Panc1 (cell line): ENCODE results near the gene PIGS. TPM values are rescaled to one million over a fixed set of nuclear protein-coding genes. Genes with fewer than 3 reads are reported as not detected.

Experiments used
- ATAC-seq: fragments of 200-7000 bp; cut with Tn5 transposase; 2 replicates; pipeline ENCODE4 v1.9.1; 2020; ENCODE audit warnings: mild to moderate bottlenecking, moderate library complexity
- BruUV-seq: library from RNA; stranded (reverse); fragments of 400-500 nt; replicated peaks from 2 replicates; lab custom pipeline; 2021; lab: Mats Ljungman, UMichigan
- CTCF ChIA-PET: fragments of 300-600 bp; sonication (Branson Sonifier 250); formaldehyde crosslinking; loops from one replicate; lab custom pipeline; 2022; ENCODE audit warnings: antibody characterized with exemption; lab: Charles Lee
- POLR2A ChIA-PET: fragments of 300-600 bp; sonication (Branson Sonifier 250); formaldehyde crosslinking; loops from one replicate; lab custom pipeline; 2022; ENCODE audit warnings: antibody characterized with exemption; lab: Charles Lee
- DNase-seq: peaks from one replicate; pipeline ENCODE4 v3.0.0-alpha.2; 2010; ENCODE audit warnings: low read depth, low spot score
- H3K27ac ChIP-seq: 2 replicates; pipeline ENCODE4 v1.5.1; 2011; ENCODE audit warnings: mild to moderate bottlenecking, low read length, inconsistent platforms
- H3K27me3 ChIP-seq: fragments of 200-500 bp; sonication (Bioruptor generic); 2 replicates; pipeline ENCODE4 v1.6.0; 2014; ENCODE audit warnings: low read length, inconsistent platforms; ENCODE audit not compliant: control insufficient read depth, insufficient read depth
- H3K36me3 ChIP-seq: fragments of 200-500 bp; sonication (Bioruptor generic); 2 replicates; pipeline ENCODE4 v1.5.1; 2014; ENCODE audit warnings: inconsistent platforms, mild to moderate bottlenecking, low read length, moderate library complexity; ENCODE audit not compliant: control insufficient read depth, insufficient read depth
- H3K4me1 ChIP-seq: 2 replicates; pipeline ENCODE4 v1.5.1; 2011; ENCODE audit warnings: inconsistent platforms, mild to moderate bottlenecking, low read length, moderate library complexity; ENCODE audit not compliant: control insufficient read depth, insufficient read depth
- H3K4me3 ChIP-seq, 2 experiments: 2 replicates each; pipeline ENCODE4 v1.5.1; 2011 to 2012; ENCODE audit warnings: low read depth in 2 of 2, low read length in 2 of 2, mild to moderate bottlenecking in 2 of 2, inconsistent platforms in 1 of 2, moderate library complexity in 1 of 2
- H3K9me3 ChIP-seq: fragments of 200-500 bp; sonication (Bioruptor generic); 2 replicates; pipeline ENCODE4 v1.5.1; 2014; ENCODE audit warnings: low read depth, mild to moderate bottlenecking, inconsistent platforms, low read length, moderate library complexity; ENCODE audit not compliant: control insufficient read depth, insufficient read depth
- CTCF ChIP-seq: fragments of 450-650 bp; IDR thresholded peaks from 2 replicates; pipeline ENCODE4 v1.5.1; 2017; ENCODE audit warnings: mild to moderate bottlenecking
- POLR2AphosphoS5 ChIP-seq: IDR thresholded peaks from 2 replicates; pipeline ENCODE4 v1.6.1; 2012; ENCODE audit warnings: mild to moderate bottlenecking, low read depth, low read length, moderate library complexity
- SIN3A ChIP-seq: IDR thresholded peaks from 2 replicates; pipeline ENCODE4 v1.6.1; 2012; ENCODE audit warnings: low read depth, mild to moderate bottlenecking, low read length, moderate library complexity, borderline replicate concordance; ENCODE audit not compliant: insufficient read depth
- TCF7L2 ChIP-seq: IDR thresholded peaks from 2 replicates; pipeline ENCODE4 v1.6.1; 2011; ENCODE audit warnings: mild to moderate bottlenecking, low read depth, low read length, inconsistent platforms
- in situ Hi-C: cut with HindIII; loops from 2 replicates; pipeline ENCODE4 v1.10.0; 2016; ENCODE audit warnings: low sequenced_read_pairs, low pct_unique_long_range_greater_than_20kb
- intact Hi-C: fragments of 100-400 bp; cut with micrococcal nuclease; formaldehyde crosslinking; loops from one replicate; pipeline ENCODE4 v1.10.0; 2022; ENCODE audit not compliant: unreplicated experiment
- total RNA-seq: library from RNA; stranded (reverse); gene quantifications from one replicate; pipeline ENCODE4 v1.2.1, GENCODE V29; 2021; ENCODE audit not compliant: unreplicated experiment
- TF ChIP-seq, protein P1 (sequence below), 2 experiments: IDR thresholded peaks; 2 replicates each; pipeline ENCODE4 v1.6.1; 2011 to 2012; ENCODE audit warnings: low read depth in 2 of 2, control low read depth in 1 of 2, low read length in 1 of 2, mild to moderate bottlenecking in 1 of 2, moderate library complexity in 1 of 2; ENCODE audit not compliant: insufficient read depth in 1 of 2

Gene PIGS
- total RNA-seq, 1 experiment from 2014 or later = 78.8 TPM

GRCh38 chr17:28505986-28506665 lies 65.2 kb downstream of the PIGS start, which contains the start of gene FOXN1:
Gene FOXN1 (plus strand): TSS chr17:28506348. CDS start chr17:28523970, 17,622 bp downstream.
- TF ChIP-seq CTCF (no peak), SIN3A (no peak), TCF7L2 (no peak), POLR2AphosphoS5 (no peak)
- TF ChIP-seq, protein P1, sequence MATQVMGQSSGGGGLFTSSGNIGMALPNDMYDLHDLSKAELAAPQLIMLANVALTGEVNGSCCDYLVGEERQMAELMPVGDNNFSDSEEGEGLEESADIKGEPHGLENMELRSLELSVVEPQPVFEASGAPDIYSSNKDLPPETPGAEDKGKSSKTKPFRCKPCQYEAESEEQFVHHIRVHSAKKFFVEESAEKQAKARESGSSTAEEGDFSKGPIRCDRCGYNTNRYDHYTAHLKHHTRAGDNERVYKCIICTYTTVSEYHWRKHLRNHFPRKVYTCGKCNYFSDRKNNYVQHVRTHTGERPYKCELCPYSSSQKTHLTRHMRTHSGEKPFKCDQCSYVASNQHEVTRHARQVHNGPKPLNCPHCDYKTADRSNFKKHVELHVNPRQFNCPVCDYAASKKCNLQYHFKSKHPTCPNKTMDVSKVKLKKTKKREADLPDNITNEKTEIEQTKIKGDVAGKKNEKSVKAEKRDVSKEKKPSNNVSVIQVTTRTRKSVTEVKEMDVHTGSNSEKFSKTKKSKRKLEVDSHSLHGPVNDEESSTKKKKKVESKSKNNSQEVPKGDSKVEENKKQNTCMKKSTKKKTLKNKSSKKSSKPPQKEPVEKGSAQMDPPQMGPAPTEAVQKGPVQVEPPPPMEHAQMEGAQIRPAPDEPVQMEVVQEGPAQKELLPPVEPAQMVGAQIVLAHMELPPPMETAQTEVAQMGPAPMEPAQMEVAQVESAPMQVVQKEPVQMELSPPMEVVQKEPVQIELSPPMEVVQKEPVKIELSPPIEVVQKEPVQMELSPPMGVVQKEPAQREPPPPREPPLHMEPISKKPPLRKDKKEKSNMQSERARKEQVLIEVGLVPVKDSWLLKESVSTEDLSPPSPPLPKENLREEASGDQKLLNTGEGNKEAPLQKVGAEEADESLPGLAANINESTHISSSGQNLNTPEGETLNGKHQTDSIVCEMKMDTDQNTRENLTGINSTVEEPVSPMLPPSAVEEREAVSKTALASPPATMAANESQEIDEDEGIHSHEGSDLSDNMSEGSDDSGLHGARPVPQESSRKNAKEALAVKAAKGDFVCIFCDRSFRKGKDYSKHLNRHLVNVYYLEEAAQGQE (IDR thresholded peaks at IDR 0.05; ENCODE audit: insufficient read depth in 1 of 2, low read depth in 2 of 2, low read length in 1 of 2) = no peak
- no peaks in the 10 kb centered on the region for H3K9me3 ChIP-seq
- no peaks in the 10 kb centered on the region for H3K36me3 ChIP-seq
- no peak within 1 kb of the TSS for H3K27ac ChIP-seq
- no peak within 1 kb of the TSS for H3K4me3 ChIP-seq
- no peaks in the 10 kb centered on the region for H3K4me1 ChIP-seq
- in situ Hi-C loops (no loop called here), intact Hi-C loops (no loop called here)
- BruUV-seq = no TSS peak
- ATAC-seq = no peak
- H3K27me3 ChIP-seq = peaks cover 6% of the 10 kb centered on the region
- no peak for DNase-seq
- CTCF ChIA-PET = no interaction called here
- POLR2A ChIA-PET = no interaction called here

GRCh38 chr17:28503420-28503819 lies 67.9 kb downstream of the PIGS start:
- DNase-seq (no peak), ATAC-seq (no peak)
- no TSS peak for BruUV-seq
- H3K9me3 ChIP-seq = no peaks in the 10 kb centered on the region
- H3K27ac ChIP-seq = no peak overlapping the region
- no peaks in the 10 kb centered on the region for H3K4me1 ChIP-seq
- in situ Hi-C loops (no loop called here), intact Hi-C loops (no loop called here)
- H3K27me3 ChIP-seq = peaks cover 5% of the 10 kb centered on the region
- ChIA-PET POLR2A (interaction anchor here (0.6 kb wide), 1 partner anchor 75 kb away, joined by 5 read pairs; no protein-coding TSS in a partner anchor), CTCF (interaction anchor here (0.6 to 1.0 kb wide), 2 partner anchors 9 to 213 kb away, joined by 3 to 8 read pairs; no protein-coding TSS in a partner anchor)
- no peaks in the 10 kb centered on the region for H3K36me3 ChIP-seq
- no peak for TF ChIP-seq SIN3A
- no peak overlapping the region for H3K4me3 ChIP-seq

Other genes with a start within 250 kb of the PIGS start
- gene IFT20, start 236.1 kb downstream of the PIGS start, total RNA-seq = 25.4 TPM
- gene TNFAIP1, start 235.8 kb downstream of the PIGS start, total RNA-seq = 55.8 TPM
- 175 TPM for gene POLDIP2, start 214.0 kb downstream of the PIGS start, total RNA-seq
- gene SEBOX, start 206.3 kb downstream of the PIGS start, total RNA-seq = not detected
- gene VTN, start 201.2 kb downstream of the PIGS start, total RNA-seq = 2.3 TPM
- gene SARM1, start 199.8 kb downstream of the PIGS start, total RNA-seq = 17.4 TPM
- gene SLC46A1, start 165.3 kb downstream of the PIGS start, total RNA-seq = 16.9 TPM
- not detected for gene SLC13A2, start 97.9 kb downstream of the PIGS start, total RNA-seq
- gene FOXN1, start 65.2 kb downstream of the PIGS start, total RNA-seq = not detected
- gene UNC119, start 18.9 kb downstream of the PIGS start, total RNA-seq = 44.7 TPM
- gene ALDOC, start 5.4 kb upstream of the PIGS start, total RNA-seq = 13.4 TPM
- 152 TPM for gene SPAG5, start 27.5 kb upstream of the PIGS start, total RNA-seq
- gene RSKR, start 42.7 kb upstream of the PIGS start, total RNA-seq = 17.2 TPM
- gene BLTP2, start 73.6 kb upstream of the PIGS start, total RNA-seq = 271 TPM
- 72.1 TPM for gene SDF2, start 90.4 kb upstream of the PIGS start, total RNA-seq
- gene SUPT6H, start 90.7 kb upstream of the PIGS start, total RNA-seq = 108 TPM
- gene PROCA1, start 140.4 kb upstream of the PIGS start, total RNA-seq = 4.9 TPM
- 284 TPM for gene RAB34, start 146.3 kb upstream of the PIGS start, total RNA-seq
- 1,475 TPM for gene RPL23A, start 148.5 kb upstream of the PIGS start, total RNA-seq
- 55.7 TPM for gene TLCD1, start 154.7 kb upstream of the PIGS start, total RNA-seq
- gene NEK8, start 157.3 kb upstream of the PIGS start, total RNA-seq = 11.9 TPM
- gene TRAF4, start 172.5 kb upstream of the PIGS start, total RNA-seq = 108 TPM